Inferior parietal cortex (tissue), 1 donor: ENCODE data around the gene ZNF462.

Experiments
- DNase-seq: peaks from one replicate; pipeline ENCODE4 v3.0.0-alpha.2; 2016; ENCODE audit errors: extremely low spot score

The ZNF462 gene

DNA sequence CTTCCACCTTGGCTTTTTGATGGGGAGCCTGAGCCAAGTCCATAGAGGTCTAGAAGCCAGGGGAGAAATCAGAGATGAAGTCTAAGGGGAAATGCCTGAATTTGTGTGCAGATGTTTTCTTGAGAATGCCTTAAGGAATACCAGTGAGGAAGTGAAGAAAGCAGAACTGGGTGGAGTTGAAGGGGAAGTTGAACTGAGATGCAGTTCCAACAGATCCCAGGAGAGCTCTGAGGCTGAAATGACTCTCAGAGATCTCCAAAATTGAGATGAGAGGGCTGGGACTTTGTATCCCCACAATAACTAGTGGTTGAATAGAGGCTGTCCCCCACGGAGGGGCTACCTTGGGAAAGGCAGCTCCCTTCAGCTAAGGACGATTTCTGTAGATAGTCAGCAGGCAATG lies 197.1 kb downstream of the ZNF462 start:
- no peak for DNase-seq
